ENCODE results near the gene RNPS1. TPM values are rescaled to one million over a fixed set of nuclear protein-coding genes. Genes with fewer than 3 reads are reported as not detected.

The RNPS1 gene
- total RNA-seq, 1 donor from 2014 or later: 98.6 TPM

DNA sequence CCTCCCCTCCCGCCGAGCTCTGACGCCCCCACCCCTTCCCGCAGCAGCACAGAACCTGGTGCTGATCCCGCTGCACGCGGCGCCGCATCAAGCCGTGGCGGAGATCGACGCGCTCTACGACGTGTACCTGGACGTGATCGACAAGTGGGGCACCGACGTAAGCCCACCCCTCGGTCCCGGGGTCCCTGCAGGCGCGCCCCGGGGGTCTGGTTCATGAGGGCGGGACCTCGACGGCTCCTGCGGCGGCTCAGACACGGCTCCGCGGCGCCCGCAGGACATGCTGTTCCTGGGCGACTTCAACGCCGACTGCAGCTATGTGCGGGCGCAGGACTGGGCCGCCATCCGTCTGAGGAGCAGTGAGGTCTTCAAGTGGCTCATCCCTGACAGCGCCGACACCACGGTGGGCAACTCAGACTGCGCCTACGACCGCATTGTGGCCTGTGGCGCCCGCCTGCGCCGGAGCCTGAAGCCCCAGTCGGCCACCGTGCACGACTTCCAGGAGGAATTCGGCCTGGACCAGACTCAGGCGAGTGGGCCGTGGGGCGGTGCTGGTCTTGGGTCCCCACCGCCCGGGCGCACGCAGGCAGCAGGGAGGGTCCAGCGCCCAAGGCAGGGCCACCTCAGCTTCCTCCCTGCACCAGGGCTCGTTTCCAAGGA is 30.3 kb downstream of the RNPS1 start:
- H3K27me3 ChIP-seq (ENCODE audit: low read depth): peaks cover 30% of the 10 kb centered on the region
- H3K9me3 ChIP-seq: no peaks in the 10 kb centered on the region
- H3K36me3 ChIP-seq: peaks cover 49% of the 10 kb centered on the region
- H3K27ac ChIP-seq: no peak overlapping the region
- H3K4me1 ChIP-seq: peaks cover 25% of the 10 kb centered on the region
- intact Hi-C loops (cut with DNase I): no loop called here
- ATAC-seq (peak; percentile 16 to 28), DNase-seq (no peak)
- no peak overlapping the region for H3K4me3 ChIP-seq
- TF ChIP-seq, protein P1, sequence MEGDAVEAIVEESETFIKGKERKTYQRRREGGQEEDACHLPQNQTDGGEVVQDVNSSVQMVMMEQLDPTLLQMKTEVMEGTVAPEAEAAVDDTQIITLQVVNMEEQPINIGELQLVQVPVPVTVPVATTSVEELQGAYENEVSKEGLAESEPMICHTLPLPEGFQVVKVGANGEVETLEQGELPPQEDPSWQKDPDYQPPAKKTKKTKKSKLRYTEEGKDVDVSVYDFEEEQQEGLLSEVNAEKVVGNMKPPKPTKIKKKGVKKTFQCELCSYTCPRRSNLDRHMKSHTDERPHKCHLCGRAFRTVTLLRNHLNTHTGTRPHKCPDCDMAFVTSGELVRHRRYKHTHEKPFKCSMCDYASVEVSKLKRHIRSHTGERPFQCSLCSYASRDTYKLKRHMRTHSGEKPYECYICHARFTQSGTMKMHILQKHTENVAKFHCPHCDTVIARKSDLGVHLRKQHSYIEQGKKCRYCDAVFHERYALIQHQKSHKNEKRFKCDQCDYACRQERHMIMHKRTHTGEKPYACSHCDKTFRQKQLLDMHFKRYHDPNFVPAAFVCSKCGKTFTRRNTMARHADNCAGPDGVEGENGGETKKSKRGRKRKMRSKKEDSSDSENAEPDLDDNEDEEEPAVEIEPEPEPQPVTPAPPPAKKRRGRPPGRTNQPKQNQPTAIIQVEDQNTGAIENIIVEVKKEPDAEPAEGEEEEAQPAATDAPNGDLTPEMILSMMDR (IDR thresholded peaks at IDR 0.05): no peak

DNA sequence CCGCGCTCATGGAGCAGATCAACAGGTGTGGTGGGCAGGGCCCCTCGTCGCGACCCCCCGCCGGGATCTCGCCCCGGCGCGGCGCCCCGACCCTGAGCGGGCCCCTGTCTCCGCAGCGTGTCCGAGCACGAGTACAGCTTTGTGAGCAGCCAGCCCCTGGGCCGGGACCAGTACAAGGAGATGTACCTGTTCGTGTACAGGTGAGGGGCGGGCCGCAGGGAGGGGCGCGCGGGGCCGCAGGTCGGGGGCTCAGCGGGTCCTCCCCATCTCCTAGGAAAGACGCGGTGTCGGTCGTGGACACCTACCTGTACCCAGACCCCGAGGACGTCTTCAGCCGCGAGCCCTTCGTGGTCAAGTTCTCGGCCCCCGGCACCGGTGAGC is 30.8 kb downstream of the RNPS1 start:
- Histone ChIP-seq H3K4me3 (peak overlapping the region; percentile 7), H3K36me3 (peaks cover 49% of the 10 kb centered on the region), H3K27ac (no peak overlapping the region), H3K4me1 (peaks cover 25% of the 10 kb centered on the region), H3K27me3 (ENCODE audit: low read depth) (peaks cover 30% of the 10 kb centered on the region), H3K9me3 (no peaks in the 10 kb centered on the region)
- TF ChIP-seq, protein P1 (IDR thresholded peaks at IDR 0.05): no peak
- intact Hi-C loops (cut with DNase I): no loop called here
- DNase-seq (no peak), ATAC-seq (no peak)

DNA sequence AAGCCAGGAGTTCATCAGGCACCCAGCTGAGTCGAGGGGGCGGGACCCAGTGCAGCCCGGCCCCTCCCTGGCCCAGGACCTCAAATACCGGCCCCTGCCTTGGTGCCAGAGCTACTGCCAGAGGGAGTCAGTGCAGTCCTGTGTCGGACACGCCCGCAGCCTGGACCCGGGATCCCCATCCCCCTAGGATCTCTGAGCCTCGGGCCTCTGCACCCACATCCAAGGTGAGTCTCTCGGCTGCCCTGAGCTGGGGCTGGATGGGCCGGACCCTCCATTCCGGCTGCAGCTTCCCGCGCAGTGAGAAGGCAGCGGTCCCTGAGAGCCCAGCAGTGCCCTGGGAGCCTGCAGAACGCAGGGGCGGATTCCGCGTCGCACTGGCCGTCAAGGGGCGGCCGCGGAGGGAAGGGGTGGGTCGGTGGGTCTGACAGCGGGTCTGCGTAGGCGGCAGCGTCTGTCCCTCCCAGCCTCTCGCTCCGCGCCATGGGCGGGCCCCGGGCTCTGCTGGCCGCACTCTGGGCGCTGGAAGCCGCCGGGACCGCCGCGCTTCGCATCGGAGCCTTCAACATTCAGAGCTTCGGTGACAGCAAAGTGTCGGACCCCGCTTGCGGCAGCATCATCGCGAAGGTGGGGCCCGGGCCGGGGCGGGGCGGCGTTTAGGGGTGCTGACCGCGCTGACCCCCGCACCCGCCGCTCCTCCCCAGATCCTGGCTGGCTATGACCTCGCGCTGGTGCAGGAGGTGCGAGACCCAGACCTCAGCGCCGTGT is 31.4 kb downstream of the RNPS1 start, which contains the start of gene DNASE1L2:
Gene DNASE1L2, plus strand, starts transcription at position 108 of the 765 bp plus-strand sequence. Its CDS starts 373 bp downstream, at position 481.
- Histone ChIP-seq H3K27me3 (ENCODE audit: low read depth) (peaks cover 30% of the 10 kb centered on the region), H3K9me3 (no peaks in the 10 kb centered on the region), H3K27ac (no peak within 1 kb of the TSS), H3K4me3 (peak within 1 kb of the TSS; percentile 7), H3K36me3 (peaks cover 49% of the 10 kb centered on the region), H3K4me1 (peaks cover 25% of the 10 kb centered on the region)
- ATAC-seq (peak; percentile 8 to 16), DNase-seq (no peak)
- TF ChIP-seq, protein P1 (IDR thresholded peaks at IDR 0.05): no peak
- intact Hi-C loops (cut with DNase I): no loop called here

DNA sequence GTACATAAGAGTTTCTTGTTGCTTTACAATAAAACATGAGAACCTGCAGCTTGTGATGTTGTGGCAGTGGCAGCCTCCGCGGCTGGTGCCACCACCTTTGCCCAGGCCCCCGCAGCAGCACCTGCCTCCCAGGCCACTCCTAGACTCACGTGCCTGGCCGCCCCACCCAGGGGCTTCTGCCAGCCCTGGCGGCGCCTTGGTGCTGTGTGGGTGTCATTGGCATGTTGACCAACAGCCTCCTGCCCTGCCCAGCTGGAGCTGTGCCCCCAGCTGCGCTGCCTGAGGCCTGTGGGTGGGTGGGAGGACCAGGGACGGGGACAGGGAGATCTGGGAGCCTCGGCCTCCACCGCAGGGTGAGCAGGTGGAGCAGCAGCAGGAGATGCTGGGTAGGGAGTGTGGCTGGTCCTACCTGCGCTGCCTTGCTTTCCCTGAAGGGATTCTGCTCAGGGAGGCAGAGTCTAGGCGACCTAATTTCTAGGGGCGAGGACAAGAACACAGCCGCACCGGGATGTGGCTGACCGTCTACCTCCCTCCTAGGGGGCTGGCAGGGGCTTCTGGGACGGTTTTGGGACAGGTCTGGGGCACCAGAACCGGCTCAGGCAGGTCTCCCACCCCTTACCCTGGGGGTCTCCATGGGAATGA is 32.1 kb downstream of the RNPS1 start:
- Histone ChIP-seq H3K27ac (no peak overlapping the region), H3K27me3 (ENCODE audit: low read depth) (peaks cover 30% of the 10 kb centered on the region), H3K4me3 (no peak overlapping the region), H3K4me1 (peaks cover 25% of the 10 kb centered on the region), H3K9me3 (no peaks in the 10 kb centered on the region), H3K36me3 (peaks cover 56% of the 10 kb centered on the region)
- intact Hi-C loops (cut with DNase I): no loop called here
- no peak for ATAC-seq
- TF ChIP-seq, protein P1 (IDR thresholded peaks at IDR 0.05): no peak
- DNase-seq: no peak

DNA sequence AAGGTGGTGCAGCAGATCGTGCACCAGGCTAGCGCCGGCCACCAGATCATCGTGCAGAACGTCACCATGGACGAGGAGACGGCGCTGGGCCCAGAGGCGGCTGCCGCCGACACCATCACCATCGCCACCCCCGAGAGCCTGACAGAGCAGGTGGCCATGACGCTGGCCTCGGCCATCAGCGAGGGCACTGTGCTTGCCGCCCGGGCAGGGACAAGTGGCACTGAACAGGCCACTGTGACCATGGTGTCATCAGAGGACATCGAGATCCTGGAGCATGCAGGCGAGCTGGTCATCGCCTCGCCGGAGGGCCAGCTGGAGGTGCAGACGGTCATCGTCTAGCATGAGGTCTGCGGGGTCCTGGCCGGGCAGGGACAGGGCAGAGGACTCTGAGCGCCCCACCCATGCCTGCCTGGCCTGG is 32.7 kb downstream of the RNPS1 start:
- DNase-seq: no peak
- TF ChIP-seq, protein P1 (IDR thresholded peaks at IDR 0.05): no peak
- no peak overlapping the region for H3K27ac ChIP-seq
- peaks cover 25% of the 10 kb centered on the region for H3K4me1 ChIP-seq
- H3K4me3 ChIP-seq: no peak overlapping the region
- no peaks in the 10 kb centered on the region for H3K9me3 ChIP-seq
- intact Hi-C loops (cut with DNase I): no loop called here
- H3K36me3 ChIP-seq: peaks cover 61% of the 10 kb centered on the region
- H3K27me3 ChIP-seq (ENCODE audit: low read depth): peaks cover 30% of the 10 kb centered on the region
- no peak for ATAC-seq
